Prostate gland (tissue), 2 donors: ENCODE results near the gene SHANK1.

Experiments
- CTCF ChIP-seq, 4 experiments: fragments of 200-600 bp in 2 of 4; fragments of 450-650 bp in 2 of 4; sonication (generic) in 2 of 4; IDR thresholded peaks; 1 replicate in 3 of 4; 2 replicates in 1 of 4; pipeline ENCODE4 v1.5.1; 2016 to 2019; ENCODE audit warnings: antibody characterized with exemption in 4 of 4, mild to moderate bottlenecking in 2 of 4, moderate library complexity in 2 of 4
- POLR2A ChIP-seq: fragments of 450-650 bp; IDR thresholded peaks from one replicate; pipeline ENCODE4 v1.6.1; 2016; ENCODE audit warnings: antibody characterized with exemption, mild to moderate bottlenecking
- POLR2AphosphoS5 ChIP-seq: sonication (generic); formaldehyde crosslinking; IDR thresholded peaks from one replicate; pipeline ENCODE4 v1.6.1; 2017; ENCODE audit warnings: antibody characterized with exemption

- no peak for TF ChIP-seq CTCF (IDR thresholded peaks at IDR 0.05)
- no peak for TF ChIP-seq POLR2A
- no peak for TF ChIP-seq POLR2AphosphoS5
These were observed 70.9 kb downstream of the SHANK1 start for GRCh38 chr19:50648659-50649058.
